Stimulated activated CD4-positive, alpha-beta T cell treated with anti-CD3 and anti-CD28 coated beads, Interleukin-1b, Interleukin-23, amount 100 ng/mL, for 48 hours (primary cell): ENCODE results near the gene SLC35A3.

ENCODE experiments used
- DNase-seq: peaks from one replicate; pipeline ENCODE4 v3.0.0-alpha.2; 2020

Gene SLC35A3

DNA sequence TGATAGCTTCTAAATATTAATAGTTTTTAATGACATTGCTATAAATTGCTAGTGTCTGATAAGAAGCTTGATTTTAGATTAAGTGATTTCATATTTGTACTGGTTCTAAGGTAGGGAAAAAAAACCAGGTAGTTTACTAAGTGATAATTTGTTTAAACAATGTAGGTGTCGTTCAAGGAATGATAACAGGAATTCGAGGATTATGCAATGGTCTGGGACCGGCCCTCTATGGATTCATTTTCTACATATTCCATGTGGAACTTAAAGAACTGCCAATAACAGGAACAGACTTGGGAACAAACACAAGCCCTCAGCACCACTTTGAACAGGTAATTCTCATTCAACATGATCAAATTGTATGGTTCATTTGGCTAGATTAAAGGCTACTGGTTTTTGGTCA, 110.5 kb downstream of the SLC35A3 start:
- DNase-seq, result no peak
